OCI-M1 (cell line): ENCODE measurements around the gene RASSF8.

ENCODE experiments used
- DNase-seq: peaks from one replicate; lab custom pipeline; 2025; lab: John Stamatoyannopoulos, UW

Gene RASSF8

DNA sequence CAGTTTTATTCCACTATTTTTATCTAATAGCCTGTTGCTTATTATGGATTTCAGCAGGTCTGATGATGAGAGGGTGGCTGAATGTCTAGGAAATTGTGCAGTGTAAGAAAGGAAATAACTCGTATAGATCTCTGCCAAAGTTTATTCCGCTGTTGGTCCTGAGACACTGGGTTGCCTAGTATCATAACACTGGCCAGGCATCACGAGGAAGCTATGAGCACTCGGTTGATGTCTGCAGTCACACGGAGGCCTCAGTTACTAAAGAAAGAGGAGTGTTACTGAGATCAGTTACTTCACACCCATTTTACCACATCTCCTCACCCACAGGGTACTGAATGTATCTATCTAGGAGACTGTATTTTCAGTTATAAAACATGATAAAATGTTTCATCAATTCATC is 144.5 kb downstream of the RASSF8 start:
- no peak for DNase-seq

DNA sequence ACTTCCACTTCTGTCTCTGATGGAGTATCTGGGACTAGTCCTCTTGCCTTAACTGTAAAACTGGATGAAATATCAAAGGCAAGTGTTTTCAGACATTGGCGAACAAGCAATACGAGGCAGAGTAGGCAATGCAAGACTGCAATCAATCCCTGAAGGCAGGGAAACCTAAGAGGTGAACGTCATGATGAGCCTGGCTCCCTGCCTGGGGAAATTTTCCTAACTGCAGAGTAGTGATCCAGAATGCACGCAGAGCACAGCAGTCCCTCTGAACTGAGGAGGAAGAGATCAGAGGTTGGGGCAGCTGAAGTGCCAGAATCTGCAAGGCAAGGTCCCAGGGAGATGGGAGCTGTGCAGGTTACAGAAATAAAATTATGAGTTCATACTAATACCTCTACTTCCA is 147.9 kb downstream of the RASSF8 start:
- no peak for DNase-seq

DNA sequence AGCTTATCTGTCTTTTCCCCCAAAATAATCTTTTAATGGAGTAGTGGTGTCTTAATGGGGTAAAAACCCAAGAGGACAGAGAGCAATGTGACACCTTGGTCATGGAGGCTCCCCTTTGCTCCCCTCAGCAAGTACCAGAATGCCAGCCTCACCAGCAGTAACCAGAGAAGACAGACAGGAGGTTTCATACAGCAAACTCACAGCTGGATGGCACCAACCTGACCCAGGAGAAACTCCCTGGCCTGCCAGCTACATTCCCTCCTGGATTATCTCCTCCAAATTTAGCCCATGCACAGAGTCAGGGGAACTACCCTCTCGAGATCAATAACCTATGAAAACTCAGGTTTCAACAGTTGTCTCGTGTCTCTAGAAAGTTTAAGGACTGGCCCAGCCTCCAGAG is 150.4 kb downstream of the RASSF8 start:
- no peak for DNase-seq

DNA sequence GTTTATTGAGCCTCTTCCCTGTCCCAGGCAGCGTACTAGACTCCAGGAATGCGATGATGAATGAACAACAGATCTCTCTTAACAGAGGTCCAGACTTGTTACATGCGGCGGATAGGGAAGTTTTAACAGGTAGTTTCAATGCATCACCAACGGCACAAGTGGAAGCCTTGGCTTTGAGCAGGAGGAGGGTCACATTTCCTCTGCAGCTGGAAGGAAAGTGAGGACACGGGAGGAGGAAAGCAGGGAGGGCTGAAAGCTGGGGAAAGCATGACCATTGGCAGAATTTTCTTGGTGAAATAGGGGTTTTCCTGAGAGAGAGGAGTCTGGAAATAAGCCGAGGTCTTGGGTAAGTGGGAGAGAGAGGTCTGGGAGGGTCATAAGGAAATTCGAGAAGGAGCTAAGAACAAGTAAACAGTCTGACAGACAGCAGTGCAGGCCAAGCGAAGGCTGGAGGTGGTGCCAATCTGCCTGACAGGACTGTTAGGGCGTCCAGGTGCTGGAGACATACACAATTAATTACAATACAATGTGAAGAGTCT is 150.9 kb downstream of the RASSF8 start:
- no peak for DNase-seq

DNA sequence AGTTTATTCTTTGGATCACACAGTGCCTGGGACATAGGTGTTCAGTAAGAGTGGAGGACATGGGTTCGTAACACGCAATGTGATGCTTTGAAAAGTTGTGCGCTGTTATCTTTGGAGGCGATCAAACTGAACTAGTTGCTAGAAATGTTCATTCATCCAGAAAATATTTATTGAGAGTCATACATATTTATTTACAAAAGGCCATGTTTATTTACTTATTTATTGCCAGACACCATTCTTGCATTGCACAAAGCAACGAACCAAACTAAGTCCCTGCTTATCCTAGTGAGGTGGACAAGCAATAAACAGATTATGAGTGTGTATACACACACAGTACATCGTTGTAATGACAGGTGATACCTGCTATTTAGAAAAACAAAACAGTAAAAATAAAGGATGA is 153.8 kb downstream of the RASSF8 start:
- DNase-seq = no peak

DNA sequence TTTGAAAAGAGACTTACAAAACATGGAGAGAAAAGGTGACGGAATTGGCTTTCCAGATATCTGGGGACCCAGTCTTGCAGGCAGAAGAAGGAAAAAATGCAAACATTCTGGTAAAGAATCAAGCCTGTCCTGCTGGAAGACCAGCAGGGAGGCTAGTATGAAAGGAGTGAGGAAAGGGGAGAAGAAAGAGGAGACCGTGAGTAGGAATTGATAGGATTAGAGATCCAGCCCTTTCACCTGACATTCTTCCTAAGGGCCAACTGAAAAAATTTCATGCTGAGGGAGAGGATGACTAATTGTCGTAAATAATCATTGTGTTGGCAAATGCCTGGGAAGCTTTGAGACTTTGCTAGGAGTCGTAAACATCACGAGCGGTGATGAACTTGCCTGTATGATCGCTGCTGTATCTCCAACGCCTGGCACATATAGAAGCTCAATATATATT is 154.2 kb downstream of the RASSF8 start:
- DNase-seq = no peak

DNA sequence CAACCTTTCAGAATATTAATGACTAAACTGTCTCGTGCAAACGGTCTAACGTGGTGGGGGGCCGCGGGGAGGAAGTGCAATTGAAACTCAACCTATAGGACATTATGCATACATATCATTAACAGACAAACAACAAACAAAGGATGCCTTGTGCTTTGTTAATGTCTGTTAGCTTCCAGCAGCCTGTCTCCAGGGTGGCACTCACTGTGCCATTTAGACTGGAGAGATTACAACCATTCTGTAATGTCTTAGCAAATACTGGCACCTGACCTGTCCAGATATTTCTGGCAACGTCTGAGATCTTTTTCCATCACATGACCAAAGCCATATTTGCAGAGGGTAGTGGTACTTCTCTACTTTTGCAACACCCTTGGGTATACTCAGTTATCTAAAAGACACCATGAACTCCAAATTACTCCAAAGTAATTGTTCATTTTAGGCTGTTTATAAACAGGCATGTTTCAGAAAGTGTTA is 154.7 kb downstream of the RASSF8 start:
- peak; percentile 23 for DNase-seq

DNA sequence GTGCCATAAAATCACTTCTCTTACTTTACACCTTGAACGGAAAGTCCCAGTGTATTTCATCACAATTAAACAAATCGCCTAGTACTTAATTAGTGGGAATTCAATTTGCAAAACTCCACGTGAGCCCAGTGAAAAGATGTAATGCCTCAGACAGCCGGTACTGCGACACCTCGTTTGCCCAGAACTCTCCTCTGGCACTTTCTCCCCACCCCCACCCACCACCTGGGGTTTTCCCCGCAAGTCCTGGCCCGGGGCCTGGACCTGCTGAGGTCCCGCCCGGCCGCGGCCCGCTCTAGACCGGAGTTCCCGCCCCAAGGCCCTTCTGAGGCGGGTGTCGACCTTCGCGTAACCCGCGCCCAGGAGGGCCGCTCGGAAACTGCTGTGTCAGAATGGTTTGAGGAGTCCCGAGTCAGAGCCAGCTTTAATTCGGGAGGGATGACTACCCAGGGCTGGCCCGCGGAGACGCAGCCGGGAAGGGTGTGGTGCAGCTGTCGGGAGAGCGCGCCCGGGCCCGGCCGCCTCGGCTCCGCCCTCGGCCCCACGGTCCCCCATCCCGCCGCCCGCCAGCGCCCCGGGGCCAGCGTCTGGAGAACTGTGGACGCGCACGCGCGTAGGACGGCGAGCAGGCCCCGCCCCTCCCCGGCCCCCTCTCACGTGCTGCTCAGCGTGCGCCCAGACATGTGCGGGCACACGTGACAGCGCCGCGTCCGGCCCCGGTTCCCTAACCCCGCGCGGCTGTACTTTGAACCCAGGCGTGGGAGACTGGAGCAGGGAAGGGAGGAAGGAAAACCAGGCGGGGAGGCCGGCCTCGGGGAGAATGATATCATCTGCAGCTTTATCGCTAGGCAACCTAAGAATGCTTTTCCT is 155.6 kb downstream of the RASSF8 start:
- peak; percentile 95 for DNase-seq

DNA sequence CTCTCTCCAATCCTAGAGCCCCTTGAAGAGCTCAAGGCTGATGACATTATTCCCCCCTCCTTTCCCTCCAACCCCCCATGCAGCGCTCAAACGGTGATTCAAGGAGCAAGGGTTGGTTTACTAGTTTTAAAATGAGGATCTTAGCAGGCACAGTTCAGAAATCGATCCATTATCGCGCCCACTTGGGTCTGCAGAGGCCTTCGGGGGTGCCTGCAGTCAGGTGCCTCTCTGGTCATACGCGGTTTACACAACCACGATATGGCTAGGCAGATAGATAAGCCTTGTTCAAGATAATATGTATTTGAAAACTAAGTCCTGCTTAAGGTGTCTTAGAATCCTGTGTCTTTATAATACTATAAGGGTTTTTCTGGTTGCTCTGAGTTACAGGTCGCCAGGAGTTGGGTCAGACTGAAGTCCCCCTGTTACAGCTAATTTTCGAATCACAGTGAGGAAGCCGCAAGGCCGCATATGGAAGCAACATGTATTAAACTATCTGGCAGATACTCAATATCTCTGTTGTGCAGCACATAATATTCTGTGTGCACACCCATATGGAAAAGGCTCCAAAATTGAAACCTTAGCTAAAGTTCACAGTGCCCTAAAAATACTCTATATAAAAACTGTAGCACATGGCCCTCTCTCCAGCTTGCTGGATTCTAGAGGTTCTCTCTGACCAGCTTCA is 156.4 kb downstream of the RASSF8 start:
- DNase-seq = no peak

DNA sequence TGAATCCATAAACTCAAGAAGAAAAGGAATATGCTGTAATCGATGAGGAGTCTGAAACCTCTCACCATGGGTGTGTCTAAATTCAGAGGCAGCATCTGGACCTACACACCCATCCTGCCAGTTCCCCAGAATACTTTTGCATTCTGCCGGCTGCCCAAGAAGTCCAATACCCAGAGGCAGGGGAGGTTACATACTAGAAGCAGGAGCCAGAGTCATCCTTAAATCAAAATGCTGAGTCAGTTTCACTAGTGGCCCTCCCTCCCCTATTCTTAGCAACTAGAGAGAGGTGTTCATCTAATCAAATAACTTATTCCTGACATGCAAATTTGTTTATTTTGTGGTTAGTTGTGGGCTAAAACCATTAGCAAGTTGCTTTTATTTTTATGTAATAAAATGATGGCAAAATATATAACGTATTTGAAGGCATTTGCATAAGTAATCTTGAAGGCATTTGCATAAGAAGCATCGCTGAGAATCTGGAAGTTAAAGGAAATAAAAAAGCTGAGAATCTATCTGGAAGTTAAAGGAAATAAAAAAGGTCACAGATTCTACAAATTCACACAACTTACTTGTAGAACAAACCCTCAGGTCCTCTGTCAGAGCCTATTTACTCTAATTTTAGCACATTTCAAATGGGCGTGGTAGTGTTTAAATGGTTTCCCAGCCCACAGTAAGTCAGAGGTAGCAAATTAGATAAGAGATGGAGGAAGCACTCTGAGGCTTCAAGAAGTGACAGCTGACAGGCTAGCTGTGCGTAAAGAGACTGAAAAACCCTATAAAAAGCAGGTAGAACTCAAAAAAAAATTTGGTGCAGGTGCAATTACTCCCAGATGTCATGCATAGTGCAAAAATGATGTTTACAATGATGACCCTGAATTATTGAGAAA is 158.6 kb downstream of the RASSF8 start:
- DNase-seq = peak; percentile 72

DNA sequence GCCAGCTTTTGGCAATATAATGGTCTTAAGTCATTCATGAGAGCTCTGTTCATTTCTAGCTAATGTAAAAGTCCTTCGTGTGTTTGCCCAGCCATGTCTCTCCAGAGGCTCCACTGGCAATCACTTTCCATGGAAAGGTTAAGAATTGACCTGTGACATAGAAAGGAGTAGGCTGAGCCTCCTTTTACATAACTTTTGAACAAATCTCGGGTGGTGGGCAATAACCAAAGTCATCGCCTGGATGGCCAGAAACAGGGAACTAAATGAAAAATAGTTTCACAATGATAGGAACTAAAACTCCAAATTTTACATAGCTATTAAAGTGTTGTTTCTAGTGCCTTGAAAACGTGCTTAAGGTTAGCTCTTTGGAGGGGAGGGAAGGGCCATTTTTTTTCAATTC is 159.8 kb downstream of the RASSF8 start:
- peak; percentile 41 for DNase-seq

DNA sequence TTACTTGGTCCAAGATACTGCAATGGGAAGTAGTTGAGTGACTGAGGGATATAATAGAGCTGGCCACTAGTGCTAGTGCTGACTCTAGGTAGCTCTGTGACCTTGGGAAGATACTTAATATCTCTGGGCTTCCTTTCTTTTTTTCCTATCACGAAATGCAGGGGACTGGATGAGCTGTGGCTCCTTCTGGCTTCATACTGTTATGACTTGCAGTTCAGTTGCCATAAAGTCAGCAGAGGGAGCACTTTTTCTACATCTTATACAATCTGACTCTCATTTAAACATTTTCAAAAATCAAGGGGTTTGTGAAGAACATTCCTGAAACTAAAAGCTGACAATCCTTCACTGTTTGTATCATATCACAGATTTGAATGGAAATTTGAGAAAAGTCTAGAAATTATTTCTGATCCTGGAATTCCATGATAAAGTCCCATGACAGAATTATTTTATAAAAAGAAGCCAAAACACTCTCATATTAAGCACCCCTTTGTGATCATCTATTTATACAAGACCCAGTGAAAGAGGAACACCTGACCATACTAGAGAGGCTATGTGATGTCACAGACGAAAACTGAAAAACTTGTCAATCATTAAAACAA is 161.0 kb downstream of the RASSF8 start:
- peak; percentile 82 for DNase-seq

DNA sequence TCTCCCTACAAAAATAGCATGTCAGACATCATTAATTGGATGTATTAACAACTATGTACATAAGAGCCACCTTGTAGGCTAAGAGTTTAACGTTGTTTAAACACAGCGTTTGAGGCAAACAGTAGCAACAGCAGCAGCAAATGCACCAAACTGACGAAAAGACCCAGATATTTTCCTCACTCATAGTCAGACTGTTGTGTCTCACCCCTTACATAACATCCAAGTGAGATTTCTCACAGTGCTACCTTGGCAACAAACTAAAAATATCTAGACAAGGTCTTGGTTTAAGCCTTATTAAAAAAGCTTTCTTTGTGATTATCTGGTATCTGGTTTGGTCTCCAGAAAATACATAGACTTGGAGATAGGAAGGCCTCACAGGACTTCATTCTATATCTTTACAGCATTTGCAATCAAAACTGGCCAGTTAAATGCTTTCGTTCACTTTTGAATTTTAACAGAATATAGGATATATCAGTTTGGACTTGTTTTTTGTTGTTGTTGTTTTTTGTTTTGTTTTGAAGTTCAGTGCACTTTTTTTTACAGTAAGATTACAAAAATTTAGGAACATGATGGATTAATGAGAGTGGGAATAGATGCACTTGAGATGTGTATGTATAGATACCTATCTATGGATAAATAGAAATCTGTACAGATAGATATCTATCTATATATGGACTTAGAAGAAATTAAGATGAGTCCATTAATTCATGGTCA is 162.2 kb downstream of the RASSF8 start:
- no peak for DNase-seq

DNA sequence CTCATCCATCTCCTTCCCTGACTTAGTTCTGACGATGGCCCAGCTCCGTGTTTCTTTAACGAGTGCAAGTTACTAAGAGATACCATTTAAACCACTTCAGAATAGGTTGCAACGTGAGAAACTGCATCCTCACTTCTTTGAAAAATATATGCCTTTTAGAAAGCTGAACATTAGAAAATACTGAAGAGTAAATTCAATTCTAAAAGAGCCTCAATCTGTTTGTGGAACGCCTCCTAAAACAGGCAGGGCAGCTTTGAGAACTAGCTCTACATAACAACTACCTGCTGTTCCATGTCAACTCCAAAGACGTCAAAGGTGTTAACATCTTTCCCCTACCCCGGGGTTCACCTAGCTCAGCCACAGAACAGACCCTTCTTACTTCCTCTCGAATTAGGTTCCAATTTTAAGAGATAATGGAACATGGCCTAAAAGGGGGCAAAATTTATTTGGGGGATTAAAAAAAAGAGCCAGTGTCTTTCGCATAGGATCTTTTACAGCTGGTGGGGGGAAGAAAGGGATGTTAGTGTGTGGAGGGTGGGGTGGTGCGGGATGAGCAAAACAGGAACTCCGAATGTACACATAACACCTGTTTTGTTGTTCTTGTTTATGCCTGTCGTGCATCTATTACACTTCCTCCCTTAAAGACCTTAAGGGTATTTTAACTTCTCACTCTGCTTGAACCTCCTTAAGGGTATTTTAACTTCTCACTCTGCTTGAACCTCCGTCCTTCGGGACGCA is 163.0 kb downstream of the RASSF8 start:
- DNase-seq = peak; percentile 18

DNA sequence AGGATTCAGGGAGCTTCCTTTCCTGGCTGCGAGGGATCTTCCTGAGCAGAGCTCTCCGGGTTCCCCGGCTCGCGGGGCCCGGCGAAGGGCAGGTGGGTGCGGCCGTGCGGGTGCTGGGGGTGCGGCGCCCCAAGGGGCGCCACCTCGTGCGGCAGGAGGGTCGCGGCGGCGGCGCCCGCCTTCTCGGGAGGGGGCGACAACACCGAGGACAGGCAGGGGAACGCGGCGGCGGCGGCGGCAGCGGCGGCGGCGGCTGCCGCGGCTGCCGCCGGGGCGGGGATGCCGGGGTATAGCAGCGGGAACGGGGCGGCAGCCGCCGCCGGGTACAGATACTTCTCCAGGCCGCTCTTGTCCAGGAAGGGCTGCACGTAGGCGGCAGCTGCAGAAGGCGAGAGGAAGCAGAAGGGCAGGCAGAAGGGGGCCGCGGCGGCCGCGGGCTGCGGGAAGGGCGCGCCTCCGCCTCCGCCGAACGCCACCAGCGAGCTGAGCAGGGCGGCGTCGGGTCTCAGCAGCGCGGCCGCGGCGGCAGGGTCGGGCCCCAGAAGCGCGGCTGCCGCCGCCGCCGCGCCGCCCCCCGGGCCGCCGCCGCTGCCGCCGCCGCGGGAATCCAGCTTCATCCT is 163.7 kb downstream of the RASSF8 start:
- DNase-seq = peak; percentile 44

DNA sequence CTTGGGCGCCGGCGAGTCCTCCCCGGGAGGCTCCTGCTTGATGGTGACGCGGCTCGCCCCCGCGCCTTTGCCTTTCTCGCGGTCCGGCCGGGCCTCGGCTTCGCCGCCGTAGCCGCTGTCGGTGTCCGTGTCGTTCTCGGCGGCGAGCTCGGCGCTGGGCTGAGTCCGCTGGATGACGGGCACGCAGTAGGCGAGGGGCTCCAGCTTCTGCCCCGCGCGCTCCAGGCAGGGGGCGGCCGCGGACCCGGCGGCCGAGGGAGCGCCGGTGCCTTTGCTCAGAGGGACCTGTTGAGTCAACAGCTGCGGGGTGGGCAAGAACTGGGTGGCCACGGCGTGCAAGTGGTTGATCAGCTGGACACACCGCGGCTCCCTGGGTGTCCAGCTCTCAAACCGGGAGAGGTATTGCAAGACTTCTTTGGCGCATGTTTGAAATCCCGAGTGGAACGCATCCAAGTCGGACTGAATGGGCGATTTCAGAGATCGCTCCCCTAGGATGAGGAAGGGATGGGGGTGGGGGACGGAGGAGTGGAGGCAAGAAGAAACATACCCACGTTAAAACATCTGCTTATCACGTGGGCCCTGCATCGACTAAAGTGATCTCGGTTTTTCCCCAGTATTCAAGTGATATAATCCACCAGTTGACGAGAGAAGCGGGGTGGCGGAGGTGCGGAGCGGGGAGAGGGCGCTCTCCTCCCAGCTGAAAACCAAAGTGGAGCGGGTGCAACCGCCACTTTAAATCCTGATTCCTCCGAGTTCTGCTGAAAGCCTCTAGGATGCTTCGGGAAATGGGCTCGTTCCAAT is 164.4 kb downstream of the RASSF8 start:
- peak; percentile 65 for DNase-seq

DNA sequence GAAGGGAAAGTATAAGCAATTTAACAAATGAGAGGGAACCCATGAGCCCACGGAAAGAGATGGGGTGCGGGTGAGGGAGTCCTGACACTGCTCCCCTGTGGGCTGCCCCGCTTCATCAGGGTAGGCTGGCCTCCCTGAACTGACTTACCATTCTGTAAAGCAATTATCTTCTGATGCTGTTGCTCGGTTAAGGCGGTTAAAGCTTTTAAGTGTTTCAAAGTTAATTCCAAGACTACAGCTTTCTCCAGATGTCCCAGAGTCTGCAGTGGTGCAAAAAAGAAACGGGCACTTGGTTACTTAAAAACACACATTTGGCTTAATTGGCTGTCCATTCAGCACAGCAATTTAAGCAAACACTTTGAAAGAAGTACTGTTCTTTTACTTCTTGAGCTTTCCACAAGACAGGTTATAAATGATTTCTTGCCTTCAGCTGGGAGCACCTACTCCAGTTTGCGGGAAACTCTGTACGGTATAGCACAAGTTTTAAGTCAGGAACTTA is 165.0 kb downstream of the RASSF8 start:
- DNase-seq = peak; percentile 41
